ENCODE results near the gene MAFG. TPM values are rescaled to one million over a fixed set of nuclear protein-coding genes. Genes with fewer than 3 reads are reported as not detected.

The MAFG gene
- total and polyA plus RNA-seq, 2 of the 13 experiments (the other 11 are each of a cell fraction or from before 2014, with no cell fraction given) = 14.5 to 20.0 TPM

- TF ChIP-seq BCLAF1 (IDR thresholded peaks at IDR 0.05) = no peak
- TF ChIP-seq, protein P1, sequence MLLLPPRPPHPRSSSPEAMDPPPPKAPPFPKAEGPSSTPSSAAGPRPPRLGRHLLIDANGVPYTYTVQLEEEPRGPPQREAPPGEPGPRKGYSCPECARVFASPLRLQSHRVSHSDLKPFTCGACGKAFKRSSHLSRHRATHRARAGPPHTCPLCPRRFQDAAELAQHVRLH (CRISPR knock-in tag; IDR thresholded peaks at IDR 0.05; ENCODE audit: borderline replicate concordance, low read depth) = peak; percentile 84; the same call in 1 of the 2 replicates
Measured at GRCh38 chr17:81871387-81872230, 55.9 kb downstream of the MAFG start (continued).

- Histone ChIP-seq H3K4me2 (ENCODE audit: low read depth, low read length) (peak within 1 kb of the TSS; percentile 94), H3K79me2 (ENCODE audit: insufficient read depth, low read length) (peaks cover 24% of the 10 kb centered on the region), H3K27ac (ENCODE audit: extremely low read length, insufficient read depth, low read length) (peak within 1 kb of the TSS; percentile 98), H3K9ac (ENCODE audit: insufficient read depth, low read depth, low read length) (peak within 1 kb of the TSS; percentile 100), H4K20me1 (ENCODE audit: insufficient read depth, low read length) (peaks cover 34% of the 10 kb centered on the region; the same call in 1 of the 2 replicates), H3K27me3 (ENCODE audit: control insufficient read depth in 1 of 2, insufficient read depth in 2 of 2, low read length in 2 of 2) (no peaks in the 10 kb centered on the region), H3K4me1 (ENCODE audit: insufficient read depth, low read length) (peaks cover 58% of the 10 kb centered on the region), H3K36me3 (replicated peaks in 1 of 2; ENCODE audit: control insufficient read depth in 1 of 2, insufficient read depth in 2 of 2, low read length in 2 of 2) (peaks cover 12 to 18% of the 10 kb centered on the region in 2 experiments), H3K4me3 (replicated peaks in 1 of 3; ENCODE audit: insufficient read depth in 1 of 3, low read depth in 2 of 3, low read length in 3 of 3) (peak within 1 kb of the TSS; percentile 72 to 92 (median 90)), H2AFZ (ENCODE audit: low read length) (no peak within 1 kb of the TSS), H3K9me3 (ENCODE audit: low read length) (no peaks in the 10 kb centered on the region)
- no CpG with 5 or more reads among the region's 64 CpGs for WGBS (ENCODE audit: low lambda C conversion rate)
- ATAC-seq = peak; percentile 3; the same call in 2 of the 3 replicates
- in situ Hi-C loops (cut with HindIII; ENCODE audit: extremely low pct_ligation_motif_present, low pct_unique_long_range_greater_than_20kb) (no loop called here), intact Hi-C loops (cut with micrococcal nuclease; ENCODE audit: unreplicated experiment) (loop anchor here (5.0 kb wide), 1 partner anchor 41 kb away; the partner anchor contains the start of gene PCYT2)
- DNase-seq (ENCODE audit: low spot score) = no peak
- POLR2A ChIA-PET = interaction anchor here (1.0 to 4.3 kb wide), 10 partner anchors 9 to 232 kb away, joined by 3 to 26 read pairs (median 8); partner anchors contain the start of genes ALYREF, ANAPC11, CENPX and DCXR
- FAIRE-seq = no peak
- CTCF ChIA-PET (ENCODE audit: low intra/inter-chr PET ratio, low total read pairs) = interaction anchor here (1.4 kb wide), 1 partner anchor 150 kb away, joined by 3 read pairs; no protein-coding TSS in a partner anchor
- no TSS peak for BruUV-seq (replicated peaks)
- TF ChIP-seq ZBTB2 (CRISPR knock-in tag; IDR thresholded peaks at IDR 0.05; ENCODE audit: low read depth) = peak; percentile 96; the same call in 1 of the 2 replicates
- TF ChIP-seq CHD2 (IDR thresholded peaks at IDR 0.05; ENCODE audit: low read depth, low read length) = 0 out of 2 replicates have a peak, but pooled peaks have one; percentile 11
- peak; percentile 60; the same call in 1 of the 2 replicates for TF ChIP-seq SIN3A (IDR thresholded peaks at IDR 0.05; ENCODE audit: borderline replicate concordance, low read depth, low read length)
- TF ChIP-seq TBL1XR1 (IDR thresholded peaks at IDR 0.05; ENCODE audit: borderline replicate concordance, low read length, partially characterized antibody) = no peak
- no peak for TF ChIP-seq MBD4 (IDR thresholded peaks at IDR 0.05; ENCODE audit: borderline replicate concordance, low read length)
- no peak for TF ChIP-seq NR2C2 (CRISPR knock-in tag; IDR thresholded peaks at IDR 0.05; ENCODE audit: borderline replicate concordance)
- TF ChIP-seq ZNF232 (CRISPR knock-in tag; IDR thresholded peaks at IDR 0.05; ENCODE audit: borderline replicate concordance) = no peak
- no peak for TF ChIP-seq CSRNP1 (CRISPR knock-in tag; IDR thresholded peaks at IDR 0.05)
- no peak for TF ChIP-seq ZNF510 (CRISPR knock-in tag; IDR thresholded peaks at IDR 0.05; ENCODE audit: low read depth)
- no peak for TF ChIP-seq GABPA (IDR thresholded peaks at IDR 0.05; ENCODE audit: low read depth, low read length)
- TF ChIP-seq GABPA (CRISPR knock-in tag; IDR thresholded peaks at IDR 0.05; ENCODE audit: low read depth) = peak; percentile 87
Measured at GRCh38 chr17:81870981-81871386, 56.6 kb downstream of the MAFG start, which contains the start of gene ARHGDIA. ARHGDIA (minus strand) TSS chr17:81871337; CDS start chr17:81869930, 1,407 bp downstream.

All from HepG2 (cell line).